Cardiac fibroblast (primary cell): ENCODE measurements around the gene UBE2U.
A peak's percentile ranks its signal among the peaks of the same experiment; 100 is the strongest.
"Not testable (repeated sequence)": the region's sequence is repeated elsewhere in the genome, so short reads cannot be mapped to it uniquely, and the experiment has no call there.

Experiments used
- DNase-seq, 2 donors: peaks; one replicate each; pipeline versions ENCODE4 v3.0.0 to v3.0.0-alpha.2; 2010; ENCODE audit warnings: low read depth in 2 of 2
- H3K4me3 ChIP-seq, 2 donors: replicated peaks in 1 of 2; 1 replicate in 1 of 2; 2 replicates in 1 of 2; pipeline ENCODE4 v1.5.1; 2011; ENCODE audit warnings: low read depth in 2 of 2, low read length in 2 of 2, mild to moderate bottlenecking in 2 of 2, moderate library complexity in 1 of 2
- TF ChIP-seq, protein P1 (sequence below): IDR thresholded peaks from one replicate; pipeline ENCODE4 v1.5.1; 2011; ENCODE audit warnings: low read depth, mild to moderate bottlenecking, low read length, inconsistent platforms

Gene UBE2U

DNA sequence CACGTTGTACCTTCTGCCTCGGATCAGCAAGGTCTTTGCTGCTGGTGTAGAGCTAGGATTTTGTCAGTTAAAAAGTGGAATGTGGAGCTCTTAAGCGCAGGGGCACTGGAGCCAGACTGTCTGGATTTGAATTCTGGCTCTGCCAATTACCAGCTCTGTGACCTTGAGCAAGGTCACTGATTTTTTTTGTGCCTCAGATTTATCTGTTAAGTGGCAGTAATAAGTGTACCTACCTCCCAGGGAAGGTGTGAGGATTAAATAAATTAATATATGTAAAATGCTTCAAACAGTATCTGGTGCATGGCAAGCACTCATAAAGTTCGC, 40.3 kb downstream of the UBE2U start:
- TF ChIP-seq, protein P1, sequence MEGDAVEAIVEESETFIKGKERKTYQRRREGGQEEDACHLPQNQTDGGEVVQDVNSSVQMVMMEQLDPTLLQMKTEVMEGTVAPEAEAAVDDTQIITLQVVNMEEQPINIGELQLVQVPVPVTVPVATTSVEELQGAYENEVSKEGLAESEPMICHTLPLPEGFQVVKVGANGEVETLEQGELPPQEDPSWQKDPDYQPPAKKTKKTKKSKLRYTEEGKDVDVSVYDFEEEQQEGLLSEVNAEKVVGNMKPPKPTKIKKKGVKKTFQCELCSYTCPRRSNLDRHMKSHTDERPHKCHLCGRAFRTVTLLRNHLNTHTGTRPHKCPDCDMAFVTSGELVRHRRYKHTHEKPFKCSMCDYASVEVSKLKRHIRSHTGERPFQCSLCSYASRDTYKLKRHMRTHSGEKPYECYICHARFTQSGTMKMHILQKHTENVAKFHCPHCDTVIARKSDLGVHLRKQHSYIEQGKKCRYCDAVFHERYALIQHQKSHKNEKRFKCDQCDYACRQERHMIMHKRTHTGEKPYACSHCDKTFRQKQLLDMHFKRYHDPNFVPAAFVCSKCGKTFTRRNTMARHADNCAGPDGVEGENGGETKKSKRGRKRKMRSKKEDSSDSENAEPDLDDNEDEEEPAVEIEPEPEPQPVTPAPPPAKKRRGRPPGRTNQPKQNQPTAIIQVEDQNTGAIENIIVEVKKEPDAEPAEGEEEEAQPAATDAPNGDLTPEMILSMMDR = no peak
- no peak for DNase-seq
- no peak overlapping the region for H3K4me3 ChIP-seq

DNA sequence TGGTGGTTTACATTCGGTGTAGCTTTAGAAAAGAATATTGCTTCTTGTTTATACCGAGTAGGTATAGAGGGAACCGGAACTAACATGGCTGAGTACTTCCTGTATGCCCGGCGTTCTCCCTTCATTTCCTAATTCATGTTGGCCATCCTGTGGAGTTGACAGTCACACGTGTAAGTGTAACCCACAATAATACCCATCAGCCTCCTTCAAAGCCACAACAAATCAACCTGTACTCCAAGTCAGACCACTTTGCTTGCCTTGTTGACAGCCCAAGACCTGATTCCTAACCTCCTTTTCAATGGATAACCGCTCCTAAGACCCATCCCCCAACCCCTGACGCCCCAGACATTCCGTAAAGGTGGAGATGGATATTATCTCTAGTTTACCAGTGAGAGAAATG, 42.1 kb downstream of the UBE2U start:
- DNase-seq = no peak
- no peak overlapping the region for H3K4me3 ChIP-seq
- TF ChIP-seq, protein P1 = no peak

DNA sequence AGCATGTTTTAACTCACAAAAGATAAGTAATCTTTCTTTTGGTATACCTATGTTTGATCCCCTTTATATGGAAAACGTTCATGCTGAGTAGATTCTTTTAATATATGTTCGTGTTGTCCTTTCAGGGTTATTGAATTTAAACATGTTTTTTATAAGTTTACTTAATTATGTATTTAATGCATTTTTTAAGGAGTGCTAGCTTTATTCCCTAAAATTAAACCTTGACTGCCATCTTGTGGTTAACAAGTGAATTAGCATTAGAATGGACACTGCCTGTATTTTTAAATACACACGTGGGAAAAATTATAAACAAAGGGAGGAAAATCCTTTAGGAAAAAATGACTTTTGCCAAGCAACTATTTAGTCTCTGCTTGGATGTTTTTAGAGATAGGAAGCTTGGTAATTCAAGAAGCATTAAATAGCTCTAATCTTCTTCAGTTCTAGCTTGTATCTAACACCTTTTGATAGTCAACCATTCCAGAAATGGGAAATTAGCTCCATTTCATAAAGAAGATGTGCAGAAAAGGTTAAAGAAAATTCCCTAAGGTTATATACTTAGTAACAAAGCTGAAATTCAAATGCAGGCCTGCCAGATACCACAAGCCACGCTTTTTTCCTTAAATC, 43.0 kb downstream of the UBE2U start:
- no peak overlapping the region for H3K4me3 ChIP-seq
- TF ChIP-seq, protein P1 = peak; percentile 60
- DNase-seq = peak; percentile 65 to 67

DNA sequence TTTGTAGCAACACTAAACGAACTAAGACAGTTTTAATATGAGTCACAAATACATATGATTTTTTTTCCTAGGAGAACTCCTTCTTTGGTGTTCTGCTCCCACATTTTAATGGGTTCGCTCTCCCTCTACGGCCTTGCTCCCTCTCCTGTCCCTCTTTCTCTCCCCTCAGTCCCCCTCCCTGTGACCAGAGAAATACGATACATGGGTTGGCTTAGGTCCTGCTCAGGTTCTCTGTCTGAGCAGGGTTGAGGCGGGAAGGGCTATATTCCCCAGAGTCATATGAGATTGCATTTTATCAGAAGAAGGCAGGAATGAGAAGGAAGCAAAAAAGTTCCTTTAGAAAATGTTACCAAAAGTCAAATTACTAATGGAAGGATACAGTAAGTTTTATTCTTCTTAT, 44.6 kb downstream of the UBE2U start:
- H3K4me3 ChIP-seq = no peak overlapping the region
- no peak for DNase-seq
- TF ChIP-seq, protein P1 = no peak

DNA sequence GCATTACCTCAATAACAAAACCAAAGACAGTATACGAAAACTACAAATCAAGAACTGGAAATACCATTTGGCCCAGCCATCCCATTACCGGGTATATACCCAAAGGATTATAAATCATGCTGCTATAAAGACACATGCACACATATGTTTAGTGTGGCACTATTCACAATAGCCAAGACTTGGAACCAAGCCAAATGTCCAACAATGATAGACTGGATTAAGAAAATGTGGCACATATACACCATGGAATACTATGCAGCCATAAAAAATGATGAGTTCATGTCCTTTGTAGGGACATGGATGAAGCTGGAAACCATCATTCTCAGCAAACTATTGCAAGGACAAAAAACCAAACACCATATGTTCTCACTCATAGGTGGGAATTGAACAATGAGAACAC, 47.0 kb downstream of the UBE2U start:
- DNase-seq, H3K4me3 ChIP-seq: not testable (repeated sequence)

DNA sequence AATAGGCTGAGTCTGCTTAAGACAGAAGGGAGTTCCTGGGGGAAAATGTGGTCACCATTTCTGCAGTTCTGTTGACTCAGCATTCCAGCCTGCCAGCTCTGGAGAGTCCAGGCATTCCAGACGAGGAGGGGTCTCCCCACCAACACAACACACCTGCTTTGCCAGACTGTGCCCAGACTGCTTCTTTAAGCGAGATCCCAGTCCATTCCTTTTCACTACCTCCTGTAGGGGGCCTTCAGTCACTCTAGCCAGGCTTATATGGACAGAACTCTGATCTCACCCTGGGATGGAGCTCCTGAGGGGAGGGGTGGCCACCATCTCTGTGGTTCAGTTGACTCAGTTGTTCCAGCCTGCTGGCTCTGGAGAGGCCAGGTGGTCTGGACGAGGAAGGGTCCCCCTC, 48.5 kb downstream of the UBE2U start:
- TF ChIP-seq, protein P1 = peak; percentile 28
- H3K4me3 ChIP-seq = no peak overlapping the region
- DNase-seq = no peak

DNA sequence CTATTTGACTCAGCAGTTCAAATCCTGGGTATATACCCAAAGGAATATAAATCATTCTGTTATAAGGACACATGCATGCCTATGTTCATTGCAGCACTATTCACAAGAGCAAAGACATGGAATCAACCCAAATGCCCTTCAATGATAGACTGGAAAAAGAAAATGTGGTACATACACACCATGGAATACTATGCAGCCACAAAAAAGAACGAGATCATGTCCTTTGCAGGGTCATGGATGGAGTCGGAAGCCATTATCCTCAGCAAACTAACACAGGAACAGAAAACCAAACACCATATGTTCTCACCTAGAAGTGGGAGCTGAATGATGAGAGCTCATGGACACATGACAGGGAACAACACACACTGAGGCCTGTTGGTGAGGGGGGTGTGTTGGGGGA, 53.8 kb downstream of the UBE2U start:
- DNase-seq, H3K4me3 ChIP-seq: not testable (repeated sequence)

DNA sequence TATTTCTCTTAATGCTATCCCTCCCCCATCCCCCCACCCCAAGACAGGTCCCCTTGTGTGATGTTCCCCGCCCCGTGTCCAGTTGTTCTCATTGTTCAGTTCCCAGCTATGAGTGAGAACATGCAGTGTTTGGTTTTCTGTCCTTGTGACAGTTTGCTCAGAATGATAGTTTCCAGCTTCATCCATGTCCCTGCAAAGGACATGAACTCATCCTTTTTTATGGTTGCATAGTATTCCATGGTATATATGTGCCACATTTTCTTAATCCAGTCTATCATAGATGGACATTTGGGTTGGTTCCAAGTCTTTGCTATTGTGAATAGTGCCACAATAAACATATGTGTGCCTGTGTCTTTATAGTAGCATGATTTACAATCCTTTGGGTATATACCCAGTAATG, 55.0 kb downstream of the UBE2U start:
- DNase-seq = not testable (repeated sequence)

More for the DNA sequence above, 55.0 kb downstream of the UBE2U start:
- not testable (repeated sequence) for H3K4me3 ChIP-seq
